HG03095 (cell line): ENCODE results near the gene ZNF607.

Experiments used
- ATAC-seq: cut with Tn5 transposase; IDR thresholded peaks from one replicate; pipeline ENCODE4 v1.9.1; 2021; ENCODE audit warnings: moderate library complexity; ENCODE audit not compliant: unreplicated experiment

ZNF607 gene

GRCh38 chr19:37654118-37654517 lies 65.4 kb downstream of the ZNF607 start:
- ATAC-seq: no peak
